Aorta (tissue), 5 donors: ENCODE data around the gene WWC1. TPM values are rescaled to one million over a fixed set of nuclear protein-coding genes. Genes with fewer than 3 reads are reported as not detected.

Experiments
- ATAC-seq: fragments of 200-7000 bp; cut with Tn5 transposase; one replicate; pipeline ENCODE4 v1.9.1; 2022; ENCODE audit warnings: moderate library complexity; ENCODE audit not compliant: low FRiP score
- DNase-seq, 2 donors: peaks; one replicate each; pipeline ENCODE4 v3.0.0-alpha.2; 2020
- H3K27ac ChIP-seq, 2 donors: one replicate each; pipeline ENCODE4 v1.5.1; 2013; ENCODE audit warnings: low read length in 2 of 2, mild to moderate bottlenecking in 2 of 2, moderate library complexity in 2 of 2, control low read depth in 1 of 2, inconsistent platforms in 1 of 2, low read depth in 1 of 2
- H3K27me3 ChIP-seq, 2 donors: one replicate each; pipeline ENCODE4 v1.6.1; 2013; ENCODE audit warnings: control low read depth in 1 of 2, low read length in 1 of 2, mild to moderate bottlenecking in 1 of 2, moderate library complexity in 1 of 2; ENCODE audit not compliant: insufficient read depth in 2 of 2, control insufficient read depth in 1 of 2
- H3K36me3 ChIP-seq, 2 donors: one replicate each; pipeline ENCODE4 v1.6.1; 2013; ENCODE audit warnings: control low read depth in 1 of 2, low read length in 1 of 2, mild to moderate bottlenecking in 1 of 2; ENCODE audit not compliant: insufficient read depth in 2 of 2, control insufficient read depth in 1 of 2
- H3K4me1 ChIP-seq, 2 donors: one replicate each; pipeline ENCODE4 v1.6.1; 2013; ENCODE audit warnings: low read length in 2 of 2, control low read depth in 1 of 2, mild to moderate bottlenecking in 1 of 2, moderate library complexity in 1 of 2; ENCODE audit not compliant: insufficient read depth in 2 of 2, control insufficient read depth in 1 of 2
- H3K4me3 ChIP-seq, 2 donors: one replicate each; pipeline ENCODE4 v1.5.1; 2013; ENCODE audit warnings: low read length in 2 of 2, control low read depth in 1 of 2, mild to moderate bottlenecking in 1 of 2
- H3K9me3 ChIP-seq: one replicate; pipeline ENCODE4 v1.6.1; 2013; ENCODE audit warnings: mild to moderate bottlenecking, low read length; ENCODE audit not compliant: control insufficient read depth
- WGBS, 2 donors: extraction: QIAGEN DNeasy Blood & Tissue Kit; methylation state at CpG; one replicate each; pipeline ENCODE4 v1.1.7; 2013; 5-methylcytosine and 5-hydroxymethylcytosine counted together
- intact Hi-C, 2 donors: fragments of 100-400 bp; cut with DNase I; formaldehyde crosslinking; loops; one replicate each; pipeline versions ENCODE4 v1.14.2 to v1.15.0; 2022
- polyA plus RNA-seq, 2 donors: library from polyadenylated mRNA; stranded (reverse); fragments of 200-250 nt; gene quantifications; one replicate each; pipeline ENCODE4 v1.2.3, GENCODE V29; 2013
- total RNA-seq, 2 donors: library from RNA; stranded (reverse); fragmentation: NEBNext Ultra II Directional; extraction: Animal tissue kit (Norgen Biotek cat#: 25700); gene quantifications; one replicate each; pipeline ENCODE4 v1.2.1, GENCODE V29; 2021
- donor health status: healthy with polysubstance abuse.
- donor health status: Bipolar disorder and iron deficiency.
- donor health status: DM: no; HTN: no; CAD: no.
- donor health status: DM: no; HTN: no; CAD: no.
- donor health status: DM: yes; HTN: yes; CAD: no.

Gene WWC1
- total and polyA plus RNA-seq, 4 donors: 0.36 to 9.1 (median 0.42) TPM

- intact Hi-C loops: no loop called here
- H3K4me3 ChIP-seq: no peak overlapping the region
- no peaks in the 10 kb centered on the region for H3K27me3 ChIP-seq
- H3K27ac ChIP-seq: no peak overlapping the region
- no peaks in the 10 kb centered on the region for H3K36me3 ChIP-seq
- H3K9me3 ChIP-seq: no peaks in the 10 kb centered on the region
- 89 to 92% methylated on average over 3 of the region's 3 CpGs for WGBS, 2 donors
- ATAC-seq (no peak), DNase-seq (no peak)
- no peaks in the 10 kb centered on the region for H3K4me1 ChIP-seq
Measured at GRCh38 chr5:168451565-168451964, 160.1 kb downstream of the WWC1 start.

- no peak for ATAC-seq
- 87 to 89% methylated on average over 12 of the region's 12 CpGs for WGBS, 2 donors
- DNase-seq: no peak
- Histone ChIP-seq H3K27me3 (no peaks in the 10 kb centered on the region), H3K27ac (no peak overlapping the region), H3K36me3 (no peaks in the 10 kb centered on the region), H3K9me3 (no peaks in the 10 kb centered on the region), H3K4me3 (no peak overlapping the region), H3K4me1 (no peaks in the 10 kb centered on the region)
- intact Hi-C loops: no loop called here
Measured at GRCh38 chr5:168455201-168455600, 163.8 kb downstream of the WWC1 start.

GRCh38 chr5:168457542-168457941 lies 166.1 kb downstream of the WWC1 start:
- Histone ChIP-seq H3K27me3 (no peaks in the 10 kb centered on the region), H3K4me1 (no peaks in the 10 kb centered on the region), H3K4me3 (no peak overlapping the region), H3K27ac (no peak overlapping the region), H3K9me3 (no peaks in the 10 kb centered on the region), H3K36me3 (no peaks in the 10 kb centered on the region)
- ATAC-seq: no peak
- intact Hi-C loops: no loop called here
- WGBS, 2 donors: 84 to 95% methylated on average over 3 of the region's 3 CpGs
- no peak for DNase-seq

GRCh38 chr5:168460606-168461005 lies 169.2 kb downstream of the WWC1 start:
- Histone ChIP-seq H3K36me3 (no peaks in the 10 kb centered on the region), H3K27ac (no peak overlapping the region), H3K9me3 (no peaks in the 10 kb centered on the region), H3K4me1 (no peaks in the 10 kb centered on the region), H3K27me3 (no peaks in the 10 kb centered on the region), H3K4me3 (no peak overlapping the region)
- intact Hi-C loops: no loop called here
- DNase-seq (no peak), ATAC-seq (no peak)
- WGBS, 2 donors: 86 to 88% methylated on average over 9 of the region's 9 CpGs

GRCh38 chr5:168463081-168463480 lies 171.6 kb downstream of the WWC1 start:
- intact Hi-C loops: no loop called here
- Histone ChIP-seq H3K4me3 (no peak overlapping the region), H3K27me3 (no peaks in the 10 kb centered on the region), H3K4me1 (no peaks in the 10 kb centered on the region), H3K36me3 (no peaks in the 10 kb centered on the region), H3K9me3 (no peaks in the 10 kb centered on the region), H3K27ac (no peak overlapping the region)
- no peak for DNase-seq
- no peak for ATAC-seq
- WGBS, 2 donors: 85 to 94% methylated on average over 2 of the region's 2 CpGs

- Histone ChIP-seq H3K4me3 (no peak overlapping the region), H3K4me1 (no peaks in the 10 kb centered on the region), H3K36me3 (no peaks in the 10 kb centered on the region), H3K9me3 (no peaks in the 10 kb centered on the region), H3K27ac (no peak overlapping the region), H3K27me3 (no peaks in the 10 kb centered on the region)
- intact Hi-C loops: no loop called here
- DNase-seq: no peak
- ATAC-seq: no peak
- 59 to 60% methylated on average over 5 of the region's 5 CpGs for WGBS, 2 donors
Measured at GRCh38 chr5:168464214-168464613, 172.8 kb downstream of the WWC1 start.

- H3K36me3 ChIP-seq: no peaks in the 10 kb centered on the region
- ATAC-seq: peak; percentile 8
- intact Hi-C loops: no loop called here
- DNase-seq: no peak
- no peaks in the 10 kb centered on the region for H3K4me1 ChIP-seq
- H3K27me3 ChIP-seq: no peaks in the 10 kb centered on the region
- no peak overlapping the region for H3K27ac ChIP-seq
- H3K4me3 ChIP-seq: no peak overlapping the region
- no peaks in the 10 kb centered on the region for H3K9me3 ChIP-seq
- WGBS, 2 donors: 92% methylated on average over 20 of the region's 20 CpGs
Measured at GRCh38 chr5:168464641-168465040, 173.2 kb downstream of the WWC1 start.

- H3K4me3 ChIP-seq: no peak overlapping the region
- ATAC-seq (no peak), DNase-seq (no peak)
- H3K4me1 ChIP-seq: no peaks in the 10 kb centered on the region
- 61 to 71% methylated on average over 12 of the region's 12 CpGs for WGBS, 2 donors
- intact Hi-C loops: no loop called here
- H3K36me3 ChIP-seq: no peaks in the 10 kb centered on the region
- H3K9me3 ChIP-seq: peaks cover 2% of the 10 kb centered on the region
- H3K27me3 ChIP-seq: no peaks in the 10 kb centered on the region
- no peak overlapping the region for H3K27ac ChIP-seq
Measured at GRCh38 chr5:168467755-168468330, 176.4 kb downstream of the WWC1 start.

- Histone ChIP-seq H3K4me1 (no peaks in the 10 kb centered on the region), H3K27ac (no peak overlapping the region), H3K9me3 (peaks cover 2% of the 10 kb centered on the region), H3K27me3 (no peaks in the 10 kb centered on the region), H3K4me3 (no peak overlapping the region), H3K36me3 (no peaks in the 10 kb centered on the region)
- ATAC-seq (no peak), DNase-seq (no peak)
- 53 to 61% methylated on average over 8 of the region's 8 CpGs for WGBS, 2 donors
- intact Hi-C loops: no loop called here
Measured at GRCh38 chr5:168468836-168469235, 177.4 kb downstream of the WWC1 start.
